ENCODE data around the gene ACTL8.

DNA sequence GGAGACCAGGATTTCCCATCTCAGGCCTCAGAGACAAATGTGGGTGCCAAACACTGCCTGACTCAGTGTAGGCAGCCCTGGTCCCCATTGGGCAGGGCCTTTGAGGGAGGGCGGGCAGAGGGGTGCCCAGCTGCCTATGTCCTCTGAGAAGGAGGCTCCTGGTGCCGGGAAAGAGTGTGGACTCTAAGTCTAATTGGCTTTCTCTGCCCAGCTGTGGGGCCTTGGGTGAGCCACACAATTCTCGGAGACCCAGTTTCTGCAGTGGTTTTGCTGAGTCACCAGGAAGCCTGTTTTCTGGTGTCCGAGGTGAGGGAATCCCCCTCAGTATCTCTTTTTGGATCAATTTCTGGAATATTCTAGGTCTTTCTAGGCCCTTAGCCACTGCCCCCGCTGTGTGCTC is 35.3 kb upstream of the ACTL8 start:
- no peak for TF ChIP-seq POLR2A (IDR thresholded peaks at IDR 0.05)
- TF ChIP-seq, protein P1, sequence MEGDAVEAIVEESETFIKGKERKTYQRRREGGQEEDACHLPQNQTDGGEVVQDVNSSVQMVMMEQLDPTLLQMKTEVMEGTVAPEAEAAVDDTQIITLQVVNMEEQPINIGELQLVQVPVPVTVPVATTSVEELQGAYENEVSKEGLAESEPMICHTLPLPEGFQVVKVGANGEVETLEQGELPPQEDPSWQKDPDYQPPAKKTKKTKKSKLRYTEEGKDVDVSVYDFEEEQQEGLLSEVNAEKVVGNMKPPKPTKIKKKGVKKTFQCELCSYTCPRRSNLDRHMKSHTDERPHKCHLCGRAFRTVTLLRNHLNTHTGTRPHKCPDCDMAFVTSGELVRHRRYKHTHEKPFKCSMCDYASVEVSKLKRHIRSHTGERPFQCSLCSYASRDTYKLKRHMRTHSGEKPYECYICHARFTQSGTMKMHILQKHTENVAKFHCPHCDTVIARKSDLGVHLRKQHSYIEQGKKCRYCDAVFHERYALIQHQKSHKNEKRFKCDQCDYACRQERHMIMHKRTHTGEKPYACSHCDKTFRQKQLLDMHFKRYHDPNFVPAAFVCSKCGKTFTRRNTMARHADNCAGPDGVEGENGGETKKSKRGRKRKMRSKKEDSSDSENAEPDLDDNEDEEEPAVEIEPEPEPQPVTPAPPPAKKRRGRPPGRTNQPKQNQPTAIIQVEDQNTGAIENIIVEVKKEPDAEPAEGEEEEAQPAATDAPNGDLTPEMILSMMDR (IDR thresholded peaks at IDR 0.05) = no peak
